22Rv1 (cell line): ENCODE results near the gene HS2ST1.

Source experiments
- CTCF ChIP-seq: fragments of 450-650 bp; IDR thresholded peaks from 2 replicates; pipeline ENCODE4 v1.5.1; 2017; ENCODE audit warnings: mild to moderate bottlenecking
- ZFX ChIP-seq: fragments of 450-650 bp; IDR thresholded peaks from 2 replicates; pipeline ENCODE4 v1.6.1; 2017; ENCODE audit warnings: antibody characterized with exemption, borderline replicate concordance

DNA sequence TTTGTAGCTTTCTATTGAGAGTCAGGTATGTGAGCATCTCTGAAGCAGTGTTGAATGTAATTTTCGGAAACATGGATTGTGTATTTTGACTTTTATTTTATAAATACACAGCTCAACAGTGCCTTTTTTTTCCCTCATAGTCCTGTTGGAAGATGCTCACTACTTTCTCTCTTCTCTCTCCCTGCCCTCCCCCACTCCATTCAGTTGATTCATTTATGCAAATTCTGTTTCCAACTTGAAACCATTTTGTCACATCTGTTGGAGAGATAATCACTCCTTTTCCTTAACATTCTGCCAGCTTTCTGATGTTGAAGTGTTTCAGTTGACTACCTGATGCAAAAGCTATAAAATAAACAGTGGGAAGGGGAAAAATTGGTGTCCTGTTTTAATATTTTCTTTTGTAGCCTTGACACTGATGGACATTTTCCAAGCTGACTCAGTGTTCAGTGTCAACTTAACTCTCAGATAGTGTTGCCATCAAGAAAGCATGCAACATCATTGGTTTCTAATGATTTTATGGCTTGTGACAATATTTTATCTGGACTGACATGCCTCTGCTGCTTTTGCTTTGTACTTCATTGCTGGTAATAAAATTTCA, 194.5 kb downstream of the HS2ST1 start:
- TF ChIP-seq CTCF (no peak), ZFX (no peak)
